ENCODE measurements around the gene FITM1. TPM values are rescaled to one million over a fixed set of nuclear protein-coding genes. Genes with fewer than 3 reads are reported as not detected.

FITM1 gene
- total and polyA plus RNA-seq, 2 donors (not counting 3 experiments of a cell fraction or from before 2014, with no cell fraction given): 0.54 TPM; not detected in 1

DNA sequence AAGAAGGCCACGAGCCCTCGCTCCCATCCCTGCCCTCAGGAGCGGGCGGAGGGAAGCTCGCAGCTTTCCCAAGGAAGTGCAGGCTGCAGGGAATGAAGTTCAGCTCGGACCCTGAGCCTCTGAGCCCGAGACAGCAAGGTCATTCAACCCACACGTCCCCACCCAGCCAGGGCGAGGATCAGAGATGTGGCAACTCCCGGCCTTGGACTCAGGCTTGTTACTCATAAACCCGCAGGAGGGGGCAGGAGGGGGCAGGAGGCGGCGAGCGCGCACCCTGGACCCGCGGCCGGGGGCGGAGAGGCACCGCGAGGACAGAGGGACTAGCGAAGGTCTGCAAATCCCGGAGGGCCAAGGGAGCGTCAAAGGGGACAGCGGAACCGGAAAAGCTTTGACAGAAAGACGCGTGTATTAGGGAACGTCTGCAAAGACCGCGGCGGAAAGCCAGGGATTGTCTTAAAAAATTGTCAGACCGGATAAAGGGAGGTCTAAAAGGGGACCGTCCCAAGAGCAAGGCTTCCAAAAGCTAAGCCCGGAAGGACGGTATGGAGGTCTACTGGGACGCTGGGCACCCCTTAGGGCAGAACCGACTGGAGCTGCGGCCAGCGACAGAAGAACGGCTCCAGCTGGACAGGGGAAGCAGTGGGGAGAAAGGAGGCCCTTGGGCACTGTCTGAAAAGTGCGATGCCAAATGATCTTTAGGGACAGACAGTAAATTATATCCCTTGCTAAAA lies 16.5 kb upstream of the FITM1 start:
- dilution Hi-C loops (cut with MboI; ENCODE audit: extremely low pct_ligation_motif_present, low sequenced_read_pairs) (no loop called here), intact Hi-C loops (cut with micrococcal nuclease) (loop anchor here (1.0 to 5.0 kb wide), 8 partner anchors 20 to 1182 kb away; partner anchors contain the start of genes DHRS1, EMC9, IPO4 and IRF9)
- peak overlapping the region; percentile 46 to 92 (median 84) for H3K4me3 ChIP-seq (replicated peaks in 1 of 3; ENCODE audit: insufficient read depth in 1 of 3, low read depth in 1 of 3, low read length in 3 of 3)
- ChIA-PET CTCF (interaction anchor here (1.1 to 3.3 kb wide), 15 partner anchors 9 to 318 kb away, joined by 3 to 27 read pairs (median 7); partner anchors contain the start of genes EMC9, IRF9, PCK2 and PSME1), POLR2A (interaction anchor here (0.8 to 2.3 kb wide), 6 partner anchors 9 to 32 kb away, joined by 3 to 13 read pairs (median 10); partner anchors contain the start of genes EMC9, PCK2, PSME1 and PSME2)
- H3K4me2 ChIP-seq (ENCODE audit: insufficient read depth, low read length): peak overlapping the region; percentile 90
- H4K20me1 ChIP-seq (replicated peaks; ENCODE audit: control insufficient read depth, extremely low read depth, insufficient read depth, low read length): no peaks in the 10 kb centered on the region
- no peaks in the 10 kb centered on the region for H3K9me1 ChIP-seq (replicated peaks; ENCODE audit: control insufficient read depth, extremely low read depth, insufficient read depth, low read length)
- H3K27ac ChIP-seq (ENCODE audit: insufficient read depth, low read depth, low read length): peak overlapping the region; percentile 88
- BruUV-seq (replicated peaks): TSS peak; percentile 64
- no peaks in the 10 kb centered on the region for H3K9me3 ChIP-seq (replicated peaks; ENCODE audit: control insufficient read depth, insufficient read depth, low read length)
- H2AFZ ChIP-seq (ENCODE audit: low read depth, low read length): peak overlapping the region; percentile 97
- H3K27me3 ChIP-seq (ENCODE audit: control insufficient read depth in 2 of 2, insufficient read depth in 2 of 2, low read length in 2 of 2): no peaks in the 10 kb centered on the region
- no peak for FAIRE-seq
- no peak for DNase-seq (ENCODE audit: low read depth, low spot score)
- peaks cover 4 to 9% of the 10 kb centered on the region in 2 experiments for H3K36me3 ChIP-seq (ENCODE audit: control insufficient read depth in 2 of 2, extremely low read depth in 1 of 2, insufficient read depth in 2 of 2, low read length in 2 of 2)
- no peak for TF ChIP-seq JUN (IDR thresholded peaks at IDR 0.05; ENCODE audit: borderline replicate concordance, insufficient read depth, insufficient read length, low read depth)
- no peak for TF ChIP-seq GATA2 (IDR thresholded peaks at IDR 0.05; ENCODE audit: insufficient read depth, insufficient read length, low read depth, low read length)
- TF ChIP-seq, protein P1, sequence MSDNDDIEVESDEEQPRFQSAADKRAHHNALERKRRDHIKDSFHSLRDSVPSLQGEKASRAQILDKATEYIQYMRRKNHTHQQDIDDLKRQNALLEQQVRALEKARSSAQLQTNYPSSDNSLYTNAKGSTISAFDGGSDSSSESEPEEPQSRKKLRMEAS (IDR thresholded peaks at IDR 0.05; ENCODE audit: insufficient read depth, insufficient read length): no peak
- TF ChIP-seq POLR2AphosphoS5 (IDR thresholded peaks at IDR 0.05; ENCODE audit: insufficient read depth, low read depth, low read length): peak; percentile 45
- TF ChIP-seq EZH2 (IDR thresholded peaks at IDR 0.05; ENCODE audit: borderline replicate concordance, low read depth, low read length, severe bottlenecking): no peak
- TF ChIP-seq FOS (IDR thresholded peaks at IDR 0.05; ENCODE audit: borderline replicate concordance, insufficient read depth, low read length): no peak
- peak; percentile 79 for TF ChIP-seq POLR2A (IDR thresholded peaks at IDR 0.05; ENCODE audit: low read depth, low read length)
- peaks cover 14% of the 10 kb centered on the region for H3K4me1 ChIP-seq (ENCODE audit: control insufficient read depth, extremely low read depth, insufficient read depth, low read length)
- H3K79me2 ChIP-seq (ENCODE audit: control insufficient read depth, insufficient read depth, low read length): no peaks in the 10 kb centered on the region
- H3K9ac ChIP-seq (replicated peaks; ENCODE audit: extremely low read depth, insufficient read depth, low read length): peak overlapping the region; percentile 88
